Activated CD4-positive, alpha-beta memory T cell treated with anti-CD3 and anti-CD28 coated beads for 36 hours (primary cell): ENCODE measurements around the gene ATP2B1. TPM values are rescaled to one million over a fixed set of nuclear protein-coding genes. Genes with fewer than 3 reads are reported as not detected.

Experiments used
- CTCF ChIA-PET: fragments of 350-600 bp; sonication (Branson Sonifier 250); formaldehyde crosslinking; loops from one replicate; lab custom pipeline; 2021; ENCODE audit warnings: antibody characterized with exemption, inconsistent platforms; lab: Charles Lee
- POLR2A ChIA-PET: fragments of 350-600 bp; sonication (Branson Sonifier 250); formaldehyde crosslinking; loops from one replicate; lab custom pipeline; 2021; ENCODE audit warnings: antibody characterized with exemption; lab: Charles Lee
- DNase-seq: peaks from one replicate; pipeline ENCODE4 v3.0.0-alpha.2; 2020
- H3K27ac Mint-ChIP-seq: one replicate; pipeline ENCODE4 v1.8.0; 2021; ENCODE audit warnings: mixed read lengths
- H3K27me3 Mint-ChIP-seq: one replicate; pipeline ENCODE4 v1.8.0; 2021; ENCODE audit warnings: mixed read lengths
- H3K36me3 Mint-ChIP-seq: one replicate; pipeline ENCODE4 v1.8.0; 2021; ENCODE audit warnings: mixed read lengths
- H3K4me1 Mint-ChIP-seq: one replicate; pipeline ENCODE4 v1.8.0; 2021; ENCODE audit warnings: low read depth, mixed read lengths
- H3K4me3 Mint-ChIP-seq: one replicate; pipeline ENCODE4 v1.8.0; 2021; ENCODE audit warnings: mild to moderate bottlenecking, mixed read lengths
- H3K9me3 Mint-ChIP-seq: one replicate; pipeline ENCODE4 v1.8.0; 2021; ENCODE audit warnings: mixed read lengths
- intact Hi-C: fragments of 100-400 bp; cut with micrococcal nuclease; formaldehyde crosslinking; loops from one replicate; pipeline ENCODE4 v1.15.1; 2023
- total RNA-seq, 2 experiments: library from RNA; stranded (reverse); gene quantifications; one replicate each; pipeline ENCODE4 v1.2.3, GENCODE V29; 2021

ATP2B1 gene
- total RNA-seq, 2 experiments from 2014 or later, result 22.6 to 24.8 TPM

- POLR2A ChIA-PET, result interaction anchor here (0.6 kb wide), 1 partner anchor 13 kb away, joined by 3 read pairs; no protein-coding TSS in a partner anchor
- peaks cover 24% of the 10 kb centered on the region for H3K36me3 Mint-ChIP-seq
- peaks cover 45% of the 10 kb centered on the region for H3K9me3 Mint-ChIP-seq
- no peaks in the 10 kb centered on the region for H3K4me1 Mint-ChIP-seq
- CTCF ChIA-PET, result no interaction called here
- H3K27me3 Mint-ChIP-seq, result no peaks in the 10 kb centered on the region
- intact Hi-C loops, result no loop called here
- no peak for DNase-seq
- H3K27ac Mint-ChIP-seq, result no peak overlapping the region
- no peak overlapping the region for H3K4me3 Mint-ChIP-seq
These were observed 32.3 kb upstream of the ATP2B1 start for GRCh38 chr12:89740943-89741342.

GRCh38 chr12:89736995-89737394 is 28.4 kb upstream of the ATP2B1 start:
- no peak for DNase-seq
- Mint-ChIP-seq H3K27ac (no peak overlapping the region), H3K4me1 (peaks cover 7% of the 10 kb centered on the region), H3K9me3 (peaks cover 47% of the 10 kb centered on the region), H3K27me3 (no peaks in the 10 kb centered on the region), H3K36me3 (peaks cover 25% of the 10 kb centered on the region), H3K4me3 (no peak overlapping the region)
- ChIA-PET CTCF (no interaction called here), POLR2A (no interaction called here)
- intact Hi-C loops, result no loop called here

- ChIA-PET CTCF (no interaction called here), POLR2A (no interaction called here)
- H3K9me3 Mint-ChIP-seq, result peaks cover 16% of the 10 kb centered on the region
- no peak overlapping the region for H3K27ac Mint-ChIP-seq
- peaks cover 7% of the 10 kb centered on the region for H3K4me1 Mint-ChIP-seq
- intact Hi-C loops, result no loop called here
- H3K27me3 Mint-ChIP-seq, result no peaks in the 10 kb centered on the region
- no peak overlapping the region for H3K4me3 Mint-ChIP-seq
- H3K36me3 Mint-ChIP-seq, result peaks cover 7% of the 10 kb centered on the region
- no peak for DNase-seq
These were observed 25.1 kb upstream of the ATP2B1 start for GRCh38 chr12:89733579-89734201.

GRCh38 chr12:89732522-89732921 is 23.9 kb upstream of the ATP2B1 start:
- H3K27ac Mint-ChIP-seq, result no peak overlapping the region
- peaks cover 15% of the 10 kb centered on the region for H3K9me3 Mint-ChIP-seq
- H3K4me1 Mint-ChIP-seq, result peaks cover 7% of the 10 kb centered on the region
- intact Hi-C loops, result no loop called here
- peaks cover 4% of the 10 kb centered on the region for H3K36me3 Mint-ChIP-seq
- H3K27me3 Mint-ChIP-seq, result no peaks in the 10 kb centered on the region
- POLR2A ChIA-PET, result no interaction called here
- no peak overlapping the region for H3K4me3 Mint-ChIP-seq
- CTCF ChIA-PET, result no interaction called here
- DNase-seq, result no peak

- Mint-ChIP-seq H3K36me3 (peaks cover 4% of the 10 kb centered on the region), H3K4me3 (no peak overlapping the region), H3K27ac (no peak overlapping the region), H3K9me3 (peaks cover 15% of the 10 kb centered on the region), H3K4me1 (peaks cover 7% of the 10 kb centered on the region), H3K27me3 (no peaks in the 10 kb centered on the region)
- POLR2A ChIA-PET, result no interaction called here
- CTCF ChIA-PET, result no interaction called here
- intact Hi-C loops, result no loop called here
- no peak for DNase-seq
These were observed 23.0 kb upstream of the ATP2B1 start for GRCh38 chr12:89731614-89732013.

- Mint-ChIP-seq H3K27ac (no peak overlapping the region), H3K27me3 (no peaks in the 10 kb centered on the region), H3K36me3 (peaks cover 4% of the 10 kb centered on the region), H3K4me3 (no peak overlapping the region), H3K9me3 (peaks cover 15% of the 10 kb centered on the region), H3K4me1 (peaks cover 7% of the 10 kb centered on the region)
- no peak for DNase-seq
- CTCF ChIA-PET, result no interaction called here
- POLR2A ChIA-PET, result no interaction called here
- intact Hi-C loops, result no loop called here
These were observed 22.5 kb upstream of the ATP2B1 start for GRCh38 chr12:89731089-89731488.

- intact Hi-C loops, result no loop called here
- Mint-ChIP-seq H3K4me3 (no peak overlapping the region), H3K36me3 (peaks cover 4% of the 10 kb centered on the region), H3K4me1 (peaks cover 7% of the 10 kb centered on the region), H3K27me3 (no peaks in the 10 kb centered on the region), H3K9me3 (peaks cover 15% of the 10 kb centered on the region), H3K27ac (no peak overlapping the region)
- POLR2A ChIA-PET, result no interaction called here
- DNase-seq, result no peak
- CTCF ChIA-PET, result no interaction called here
These were observed 21.4 kb upstream of the ATP2B1 start for GRCh38 chr12:89729946-89730459.

GRCh38 chr12:89723276-89723675 is 14.6 kb upstream of the ATP2B1 start:
- POLR2A ChIA-PET, result no interaction called here
- Mint-ChIP-seq H3K9me3 (no peaks in the 10 kb centered on the region), H3K4me1 (no peaks in the 10 kb centered on the region), H3K36me3 (no peaks in the 10 kb centered on the region), H3K27ac (no peak overlapping the region), H3K27me3 (no peaks in the 10 kb centered on the region), H3K4me3 (no peak overlapping the region)
- CTCF ChIA-PET, result no interaction called here
- intact Hi-C loops, result no loop called here
- DNase-seq, result no peak

GRCh38 chr12:89721291-89721987 is 12.8 kb upstream of the ATP2B1 start:
- DNase-seq, result no peak
- no peak overlapping the region for H3K27ac Mint-ChIP-seq
- H3K9me3 Mint-ChIP-seq, result peaks cover 7% of the 10 kb centered on the region
- ChIA-PET POLR2A (no interaction called here), CTCF (no interaction called here)
- intact Hi-C loops, result no loop called here
- H3K4me1 Mint-ChIP-seq, result no peaks in the 10 kb centered on the region
- no peaks in the 10 kb centered on the region for H3K27me3 Mint-ChIP-seq
- peaks cover 2% of the 10 kb centered on the region for H3K36me3 Mint-ChIP-seq
- no peak overlapping the region for H3K4me3 Mint-ChIP-seq

- intact Hi-C loops, result no loop called here
- no peak overlapping the region for H3K27ac Mint-ChIP-seq
- no peaks in the 10 kb centered on the region for H3K4me1 Mint-ChIP-seq
- H3K9me3 Mint-ChIP-seq, result peaks cover 24% of the 10 kb centered on the region
- H3K27me3 Mint-ChIP-seq, result no peaks in the 10 kb centered on the region
- CTCF ChIA-PET, result no interaction called here
- H3K4me3 Mint-ChIP-seq, result no peak overlapping the region
- POLR2A ChIA-PET, result no interaction called here
- DNase-seq, result no peak
- H3K36me3 Mint-ChIP-seq, result peaks cover 2% of the 10 kb centered on the region
These were observed 9.3 kb upstream of the ATP2B1 start for GRCh38 chr12:89717759-89718523.

- H3K4me3 Mint-ChIP-seq, result no peak overlapping the region
- H3K4me1 Mint-ChIP-seq, result peaks cover 7% of the 10 kb centered on the region
- ChIA-PET CTCF (no interaction called here), POLR2A (no interaction called here)
- no peak overlapping the region for H3K27ac Mint-ChIP-seq
- intact Hi-C loops, result no loop called here
- peaks cover 24% of the 10 kb centered on the region for H3K9me3 Mint-ChIP-seq
- no peaks in the 10 kb centered on the region for H3K27me3 Mint-ChIP-seq
- peaks cover 3% of the 10 kb centered on the region for H3K36me3 Mint-ChIP-seq
- no peak for DNase-seq
These were observed 4.1 kb upstream of the ATP2B1 start for GRCh38 chr12:89712706-89713105.
